Endothelial cell of umbilical vein (primary cell): ENCODE measurements around the gene C4orf50. TPM values are rescaled to one million over a fixed set of nuclear protein-coding genes. Genes with fewer than 3 reads are reported as not detected.

Experiments used
- BruUV-seq: library from RNA; stranded (reverse); fragments of 400-500 nt; replicated peaks from 2 replicates; lab custom pipeline; 2021; lab: Mats Ljungman, UMichigan
- CTCF ChIA-PET: fragments of 300-600, 350-600 bp; sonication (Branson Sonifier 250); formaldehyde crosslinking; loops from one replicate; lab custom pipeline; 2021; ENCODE audit warnings: antibody characterized with exemption, inconsistent platforms; lab: Charles Lee
- POLR2A ChIA-PET: fragments of 300-600, 350-600 bp; sonication (Branson Sonifier 250); formaldehyde crosslinking; loops from one replicate; lab custom pipeline; 2021; ENCODE audit warnings: antibody characterized with exemption, inconsistent platforms; lab: Charles Lee
- DNase-seq: peaks from one replicate; pipeline ENCODE4 v3.0.0-alpha.2; 2011; ENCODE audit warnings: low read depth, low spot score
- FAIRE-seq: peaks from 2 replicates; lab custom pipeline; 2011; peaks lifted over from hg19 to GRCh38; lab: Jason Lieb, UNC
- H2AFZ ChIP-seq: 2 replicates; pipeline ENCODE4 v1.6.0; 2012; ENCODE audit warnings: low read depth, low read length, control low read depth, inconsistent platforms
- H3K27ac ChIP-seq: 2 replicates; pipeline ENCODE4 v1.5.1; 2011; ENCODE audit warnings: low read depth, mild to moderate bottlenecking, control low read depth, low read length, moderate library complexity; ENCODE audit not compliant: insufficient read depth
- H3K27me3 ChIP-seq, 2 experiments: 2 replicates each; pipeline versions ENCODE4 v1.6.0 to v1.6.1; 2011; ENCODE audit warnings: low read length in 2 of 2, mixed read lengths in 1 of 2; ENCODE audit not compliant: control insufficient read depth in 2 of 2, insufficient read depth in 2 of 2
- H3K36me3 ChIP-seq, 2 experiments: 2 replicates in 1 of 2; 3 replicates in 1 of 2; pipeline ENCODE4 v1.5.1; 2011; ENCODE audit warnings: low read length in 2 of 2, mild to moderate bottlenecking in 1 of 2, moderate library complexity in 1 of 2; ENCODE audit not compliant: control insufficient read depth in 2 of 2, insufficient read depth in 2 of 2; ENCODE audit errors: extremely low read depth in 1 of 2
- H3K4me1 ChIP-seq: 3 replicates; pipeline ENCODE4 v1.5.1; 2011; ENCODE audit warnings: mild to moderate bottlenecking, low read length; ENCODE audit not compliant: control insufficient read depth, insufficient read depth; ENCODE audit errors: extremely low read depth
- H3K4me2 ChIP-seq: 2 replicates; pipeline ENCODE4 v1.6.1; 2011; ENCODE audit warnings: low read length, control low read depth, mixed read lengths; ENCODE audit not compliant: insufficient read depth
- H3K4me3 ChIP-seq, 3 experiments: fragments of 200-600 bp in 1 of 3; sonication (generic), shearing (Covaris generic) in 1 of 3; replicated peaks in 1 of 3; 2 replicates each; pipeline ENCODE4 v1.5.1; 2011 to 2016; ENCODE audit warnings: control low read depth in 3 of 3, low read length in 3 of 3, mild to moderate bottlenecking in 2 of 3, inconsistent platforms in 1 of 3, low read depth in 1 of 3, moderate library complexity in 1 of 3; ENCODE audit not compliant: insufficient read depth in 1 of 3
- H3K79me2 ChIP-seq: 2 replicates; pipeline ENCODE4 v1.6.0; 2012; ENCODE audit warnings: low read length, inconsistent platforms; ENCODE audit not compliant: control insufficient read depth, insufficient read depth
- H3K9ac ChIP-seq: replicated peaks from 2 replicates; pipeline ENCODE3; 2011; ENCODE audit warnings: low read length, control low read depth; ENCODE audit not compliant: insufficient read depth; ENCODE audit errors: extremely low read depth
- H3K9me1 ChIP-seq: replicated peaks from 3 replicates; pipeline ENCODE4 v1.6.0; 2011; ENCODE audit warnings: mild to moderate bottlenecking, low read length; ENCODE audit not compliant: control insufficient read depth, insufficient read depth; ENCODE audit errors: extremely low read depth
- H3K9me3 ChIP-seq: replicated peaks from 2 replicates; pipeline ENCODE4 v1.5.1; 2012; ENCODE audit warnings: low read length, inconsistent platforms; ENCODE audit not compliant: control insufficient read depth, insufficient read depth
- H4K20me1 ChIP-seq: replicated peaks from 2 replicates; pipeline ENCODE3; 2011; ENCODE audit warnings: mild to moderate bottlenecking, low read length; ENCODE audit not compliant: control insufficient read depth, insufficient read depth; ENCODE audit errors: extremely low read depth
- CTCF ChIP-seq, 2 donors: IDR thresholded peaks; 1 replicate in 1 of 2; 2 replicates in 1 of 2; pipeline ENCODE4 v1.5.1; 2011; ENCODE audit warnings: low read length in 2 of 2, mild to moderate bottlenecking in 2 of 2, moderate library complexity in 2 of 2, control low read depth in 1 of 2, inconsistent platforms in 1 of 2, low read depth in 1 of 2; ENCODE audit not compliant: insufficient read depth in 1 of 2; ENCODE audit errors: extremely low read depth in 1 of 2
- EZH2 ChIP-seq: IDR thresholded peaks from 2 replicates; pipeline ENCODE4 v1.6.1; 2012; ENCODE audit warnings: borderline replicate concordance, low read depth, mild to moderate bottlenecking, moderate library complexity, low read length, inconsistent platforms; ENCODE audit not compliant: severe bottlenecking
- FOS ChIP-seq: IDR thresholded peaks from 2 replicates; pipeline ENCODE4 v1.6.1; 2011; ENCODE audit warnings: mild to moderate bottlenecking, low read length, moderate library complexity, borderline replicate concordance; ENCODE audit not compliant: insufficient read depth
- GATA2 ChIP-seq: IDR thresholded peaks from 2 replicates; pipeline ENCODE4 v1.7.0; 2011; ENCODE audit warnings: low read depth, mild to moderate bottlenecking, moderate library complexity, mixed read lengths, low read length; ENCODE audit not compliant: insufficient read length, insufficient read depth
- JUN ChIP-seq: IDR thresholded peaks from 2 replicates; pipeline ENCODE4 v1.6.1; 2011; ENCODE audit warnings: borderline replicate concordance, low read depth; ENCODE audit not compliant: insufficient read length, insufficient read depth
- MAX ChIP-seq: IDR thresholded peaks from 2 replicates; pipeline ENCODE4 v1.6.1; 2011; ENCODE audit not compliant: insufficient read depth, insufficient read length
- MYC ChIP-seq: IDR thresholded peaks from one replicate; pipeline ENCODE4 v1.6.1; 2011; ENCODE audit warnings: mild to moderate bottlenecking, low read depth, low read length
- POLR2A ChIP-seq: IDR thresholded peaks from 2 replicates; pipeline ENCODE4 v1.6.1; 2012; ENCODE audit warnings: low read depth, mild to moderate bottlenecking, control low read depth, low read length
- POLR2AphosphoS5 ChIP-seq: IDR thresholded peaks from 2 replicates; pipeline ENCODE4 v1.6.1; 2012; ENCODE audit warnings: low read depth, mild to moderate bottlenecking, control low read depth, low read length, moderate library complexity; ENCODE audit not compliant: insufficient read depth
- dilution Hi-C: fragments of 300-500 bp; cut with MboI; formaldehyde crosslinking; loops from one replicate; pipeline ENCODE4 v1.15.0; 2019; ENCODE audit warnings: low sequenced_read_pairs; ENCODE audit not compliant: extremely low pct_ligation_motif_present
- intact Hi-C: fragments of 100-400 bp; cut with micrococcal nuclease; formaldehyde crosslinking; loops from one replicate; pipeline ENCODE4 v1.10.0; 2022
- polyA plus RNA-seq, 4 experiments: library from polyadenylated mRNA; depleted of rRNA in 3 of 4; stranded (reverse) in 3 of 4; unstranded in 1 of 4; fragments of >200 nt; gene quantifications; 2 replicates each; pipeline versions ENCODE4 v1.2.1 to v1.2.3, GENCODE V29; 2011 to 2012; ENCODE audit warnings: missing spikeins in 1 of 4
- total RNA-seq: library from RNA; stranded (reverse); gene quantifications from 2 replicates; pipeline ENCODE4 v1.2.3, GENCODE V29; 2021

Gene C4orf50
- total and polyA plus RNA-seq, 2 donors (not counting 3 experiments of a cell fraction or from before 2014, with no cell fraction given), result not detected

DNA sequence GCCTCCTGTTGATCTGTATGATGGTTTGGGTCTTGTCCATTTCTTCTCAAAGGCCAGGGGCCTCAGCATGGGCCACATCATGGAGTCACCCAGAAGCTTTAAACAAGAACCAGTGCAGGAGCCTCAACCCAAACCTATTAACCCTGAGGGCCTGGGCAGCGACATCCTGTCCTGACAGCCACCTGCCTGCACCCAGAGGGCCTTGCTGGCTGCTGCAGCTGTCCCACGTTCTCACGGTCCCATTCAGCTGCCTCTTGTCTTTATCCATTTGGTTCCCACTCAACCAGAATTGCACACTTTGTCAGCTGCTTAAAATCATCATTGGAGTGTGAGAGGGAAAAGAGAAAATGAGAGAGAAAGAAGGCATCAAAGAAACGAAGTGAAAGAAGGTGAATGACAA, 21.6 kb downstream of the C4orf50 start:
- CTCF ChIA-PET, result interaction anchor here (0.7 to 4.5 kb wide), 5 partner anchors 15 to 334 kb away, joined by 4 to 38 read pairs (median 23); no protein-coding TSS in a partner anchor

More for the DNA sequence above, 21.6 kb downstream of the C4orf50 start:
- no peaks in the 10 kb centered on the region for H4K20me1 ChIP-seq
- no peak for FAIRE-seq
- H3K4me1 ChIP-seq, result no peaks in the 10 kb centered on the region
- no peak overlapping the region for H3K27ac ChIP-seq
- H2AFZ ChIP-seq, result no peak overlapping the region
- DNase-seq, result no peak
- dilution Hi-C loops, result no loop called here
- H3K27me3 ChIP-seq, result no peaks in the 10 kb centered on the region
- H3K9me3 ChIP-seq, result no peaks in the 10 kb centered on the region
- BruUV-seq, result no TSS peak
- H3K9me1 ChIP-seq, result no peaks in the 10 kb centered on the region
- no peaks in the 10 kb centered on the region for H3K36me3 ChIP-seq
- no peak overlapping the region for H3K9ac ChIP-seq
- H3K4me2 ChIP-seq, result no peak overlapping the region
- POLR2A ChIA-PET, result no interaction called here
- intact Hi-C loops, result no loop called here
- TF ChIP-seq CTCF (IDR thresholded peaks at IDR 0.05; ENCODE audit: extremely low read depth in 1 of 2, insufficient read depth in 1 of 2, low read depth in 1 of 2, low read length in 2 of 2), result no peak
- TF ChIP-seq GATA2, result no peak
- no peak for TF ChIP-seq JUN
- no peak for TF ChIP-seq POLR2AphosphoS5
- TF ChIP-seq POLR2A, result no peak
- TF ChIP-seq MAX, result no peak
- no peak for TF ChIP-seq EZH2
- no peak for TF ChIP-seq FOS
- no peak for TF ChIP-seq MYC
- H3K4me3 ChIP-seq, result no peak overlapping the region
- no peaks in the 10 kb centered on the region for H3K79me2 ChIP-seq
